ENCODE data around the gene ZNF521. TPM values are rescaled to one million over a fixed set of nuclear protein-coding genes. Genes with fewer than 3 reads are reported as not detected.
A peak's percentile ranks its signal among the peaks of the same experiment; 100 is the strongest.

Gene ZNF521
- total and polyA plus RNA-seq, 2 donors (not counting 3 experiments of a cell fraction or from before 2014, with no cell fraction given) = 111 to 168 TPM

GRCh38 chr18:25370391-25370790 lies 18.4 kb upstream of the ZNF521 start:
- TF ChIP-seq EZH2 (IDR thresholded peaks at IDR 0.05; ENCODE audit: borderline replicate concordance, low read depth, low read length, severe bottlenecking) = no peak
- TF ChIP-seq JUN (IDR thresholded peaks at IDR 0.05; ENCODE audit: borderline replicate concordance, insufficient read depth, insufficient read length, low read depth) = no peak
- TF ChIP-seq MAX (IDR thresholded peaks at IDR 0.05; ENCODE audit: insufficient read depth, insufficient read length) = no peak
- no peak for TF ChIP-seq FOS (IDR thresholded peaks at IDR 0.05; ENCODE audit: borderline replicate concordance, insufficient read depth, low read length)
- TF ChIP-seq POLR2A (IDR thresholded peaks at IDR 0.05; ENCODE audit: low read depth, low read length) = no peak
- no peak for TF ChIP-seq GATA2 (IDR thresholded peaks at IDR 0.05; ENCODE audit: insufficient read depth, insufficient read length, low read depth, low read length)
- TF ChIP-seq CTCF (IDR thresholded peaks at IDR 0.05; ENCODE audit: extremely low read depth in 1 of 2, insufficient read depth in 1 of 2, low read depth in 1 of 2, low read length in 2 of 2) = no peak
- TF ChIP-seq POLR2AphosphoS5 (IDR thresholded peaks at IDR 0.05; ENCODE audit: insufficient read depth, low read depth, low read length) = no peak
- no peak for TF ChIP-seq MYC (IDR thresholded peaks at IDR 0.05; ENCODE audit: low read depth, low read length)
- dilution Hi-C loops (cut with MboI; ENCODE audit: extremely low pct_ligation_motif_present, low sequenced_read_pairs) (no loop called here), intact Hi-C loops (cut with micrococcal nuclease) (no loop called here)
- no peaks in the 10 kb centered on the region for H3K9me1 ChIP-seq (replicated peaks; ENCODE audit: control insufficient read depth, extremely low read depth, insufficient read depth, low read length)
- no TSS peak for BruUV-seq (replicated peaks)
- H3K27me3 ChIP-seq (ENCODE audit: control insufficient read depth in 2 of 2, insufficient read depth in 2 of 2, low read length in 2 of 2) = no peaks in the 10 kb centered on the region
- no peak overlapping the region for H2AFZ ChIP-seq (ENCODE audit: low read depth, low read length)
- H3K27ac ChIP-seq (ENCODE audit: insufficient read depth, low read depth, low read length) = no peak overlapping the region
- no peaks in the 10 kb centered on the region for H3K9me3 ChIP-seq (replicated peaks; ENCODE audit: control insufficient read depth, insufficient read depth, low read length)
- H3K9ac ChIP-seq (replicated peaks; ENCODE audit: extremely low read depth, insufficient read depth, low read length) = no peak overlapping the region
- CTCF ChIA-PET = interaction anchor here (1.3 kb wide), 2 partner anchors 18 to 246 kb away, joined by 3 to 9 read pairs; partner anchors contain the start of gene ZNF521
- peaks cover 6% of the 10 kb centered on the region for H3K4me1 ChIP-seq (ENCODE audit: control insufficient read depth, extremely low read depth, insufficient read depth, low read length)
- H3K4me3 ChIP-seq (replicated peaks in 1 of 3; ENCODE audit: insufficient read depth in 1 of 3, low read depth in 1 of 3, low read length in 3 of 3) = no peak overlapping the region
- H3K79me2 ChIP-seq (ENCODE audit: control insufficient read depth, insufficient read depth, low read length) = no peaks in the 10 kb centered on the region
- peak; percentile 71 for FAIRE-seq
- no peaks in the 10 kb centered on the region for H4K20me1 ChIP-seq (replicated peaks; ENCODE audit: control insufficient read depth, extremely low read depth, insufficient read depth, low read length)
- DNase-seq (ENCODE audit: low read depth, low spot score) = peak; percentile 84
- no peaks in the 10 kb centered on the region for H3K36me3 ChIP-seq (ENCODE audit: control insufficient read depth in 2 of 2, extremely low read depth in 1 of 2, insufficient read depth in 2 of 2, low read length in 2 of 2)
- POLR2A ChIA-PET = interaction anchor here (1.0 kb wide), 1 partner anchor 15 kb away, joined by 3 read pairs; no protein-coding TSS in a partner anchor
- peak overlapping the region; percentile 40 for H3K4me2 ChIP-seq (ENCODE audit: insufficient read depth, low read length)

Data from endothelial cell of umbilical vein (primary cell).